IPS-NIHi11 (cell line): ENCODE measurements around the gene PTGDS.

Experiments used
- DNase-seq: peaks from one replicate; pipeline ENCODE4 v3.0.0; 2012; ENCODE audit warnings: mixed read lengths, low spot score

The PTGDS gene

GRCh38 chr9:136946228-136947027, 30.9 kb upstream of the PTGDS start:
- DNase-seq, result no peak

GRCh38 chr9:136947028-136947891, 30.0 kb upstream of the PTGDS start:
- DNase-seq, result no peak

- peak; percentile 57 for DNase-seq
Measured at GRCh38 chr9:136947955-136948510, 29.3 kb upstream of the PTGDS start.

GRCh38 chr9:136949239-136949816, 28.0 kb upstream of the PTGDS start:
- DNase-seq, result no peak

- peak; percentile 100 for DNase-seq
Measured at GRCh38 chr9:136949817-136950655, 27.3 kb upstream of the PTGDS start.

- DNase-seq, result no peak
Measured at GRCh38 chr9:136950656-136951276, 26.5 kb upstream of the PTGDS start.

- DNase-seq, result no peak
Measured at GRCh38 chr9:136951541-136952320, 25.6 kb upstream of the PTGDS start, which contains the start of gene LCN12. LCN12 (plus strand) TSS chr9:136952273; CDS start chr9:136952328, 55 bp downstream.

- no peak for DNase-seq
Measured at GRCh38 chr9:136952321-136952850, 24.9 kb upstream of the PTGDS start.

- no peak for DNase-seq
Measured at GRCh38 chr9:136952876-136953770, 24.2 kb upstream of the PTGDS start.

GRCh38 chr9:136953771-136954269, 23.5 kb upstream of the PTGDS start:
- DNase-seq, result no peak

- no peak for DNase-seq
Measured at GRCh38 chr9:136954270-136955083, 22.8 kb upstream of the PTGDS start.

GRCh38 chr9:136955202-136955942, 21.9 kb upstream of the PTGDS start:
- no peak for DNase-seq

GRCh38 chr9:136955943-136956335, 21.4 kb upstream of the PTGDS start:
- DNase-seq, result no peak

GRCh38 chr9:136956604-136957003, 20.7 kb upstream of the PTGDS start:
- DNase-seq, result no peak

- no peak for DNase-seq
Measured at GRCh38 chr9:136957461-136957860, 19.8 kb upstream of the PTGDS start.

- no peak for DNase-seq
Measured at GRCh38 chr9:136957901-136958300, 19.4 kb upstream of the PTGDS start.

GRCh38 chr9:136958473-136958872, 18.8 kb upstream of the PTGDS start:
- no peak for DNase-seq
